Measurements from ENCODE around the gene HSPA1A. TPM values are rescaled to one million over a fixed set of nuclear protein-coding genes. Genes with fewer than 3 reads are reported as not detected.
A peak's percentile ranks its signal among the peaks of the same experiment; 100 is the strongest.

Gene HSPA1A
- total RNA-seq, 2 donors from 2014 or later = 240 to 354 TPM

GRCh38 chr6:31826793-31827285, 11.5 kb downstream of the HSPA1A start:
- Histone ChIP-seq H3K4me3 (peak overlapping the region; percentile 70), H3K27me3 (replicated peaks; ENCODE audit: insufficient read depth) (no peaks in the 10 kb centered on the region), H3K36me3 (no peaks in the 10 kb centered on the region), H3K4me1 (ENCODE audit: control insufficient read depth in 1 of 2, low read depth in 2 of 2) (peaks cover 29 to 41% of the 10 kb centered on the region in 2 donors), H3K9me3 (no peaks in the 10 kb centered on the region), H3K27ac (peak overlapping the region; percentile 77 to 98)
- no peak for TF ChIP-seq CTCF (IDR thresholded peaks at IDR 0.05)
- DNase-seq (ENCODE audit: low spot score) = peak; percentile 60
- ATAC-seq (ENCODE audit: insufficient number of reproducible peaks, low FRiP score, low read depth) = peak; percentile 27

GRCh38 chr6:31827286-31828079, 12.1 kb downstream of the HSPA1A start, which contains the start of gene HSPA1B:
HSPA1B (plus strand) TSS chr6:31827738; CDS start chr6:31827951, 213 bp downstream.
- Histone ChIP-seq H3K4me3 (peak within 1 kb of the TSS; percentile 70), H3K36me3 (no peaks in the 10 kb centered on the region), H3K9me3 (no peaks in the 10 kb centered on the region), H3K27me3 (replicated peaks; ENCODE audit: insufficient read depth) (no peaks in the 10 kb centered on the region), H3K27ac (peak within 1 kb of the TSS; percentile 77 to 98), H3K4me1 (ENCODE audit: control insufficient read depth in 1 of 2, low read depth in 2 of 2) (peaks cover 29 to 43% of the 10 kb centered on the region in 2 donors)
- no peak for TF ChIP-seq CTCF (IDR thresholded peaks at IDR 0.05)
- DNase-seq (ENCODE audit: low spot score) (peak; percentile 99), ATAC-seq (ENCODE audit: insufficient number of reproducible peaks, low FRiP score, low read depth) (peak; percentile 90)

GRCh38 chr6:31829633-31830283, 14.4 kb downstream of the HSPA1A start:
- Histone ChIP-seq H3K4me1 (ENCODE audit: control insufficient read depth in 1 of 2, low read depth in 2 of 2) (peaks cover 21 to 38% of the 10 kb centered on the region in 2 donors), H3K27me3 (replicated peaks; ENCODE audit: insufficient read depth) (no peaks in the 10 kb centered on the region), H3K4me3 (peak overlapping the region; percentile 91), H3K9me3 (no peaks in the 10 kb centered on the region), H3K36me3 (no peaks in the 10 kb centered on the region), H3K27ac (peak overlapping the region; percentile 43 to 76)
- DNase-seq (ENCODE audit: low spot score) (no peak), ATAC-seq (ENCODE audit: insufficient number of reproducible peaks, low FRiP score, low read depth) (no peak)
- TF ChIP-seq CTCF (IDR thresholded peaks at IDR 0.05) = no peak

- ATAC-seq (ENCODE audit: insufficient number of reproducible peaks, low FRiP score, low read depth) = no peak
- H3K9me3 ChIP-seq = no peaks in the 10 kb centered on the region
- no peak for DNase-seq (ENCODE audit: low spot score)
- H3K36me3 ChIP-seq = no peaks in the 10 kb centered on the region
- H3K4me1 ChIP-seq (ENCODE audit: control insufficient read depth in 1 of 2, low read depth in 2 of 2) = peaks cover 26 to 37% of the 10 kb centered on the region in 2 donors
- TF ChIP-seq CTCF (IDR thresholded peaks at IDR 0.05) = no peak
- no peaks in the 10 kb centered on the region for H3K27me3 ChIP-seq (replicated peaks; ENCODE audit: insufficient read depth)
- H3K4me3 ChIP-seq = peak overlapping the region; percentile 91
- H3K27ac ChIP-seq = peak overlapping the region; percentile 58 to 76
Observed at GRCh38 chr6:31830886-31831335, 15.6 kb downstream of the HSPA1A start.

Measured in thoracic aorta (tissue), 2 donors.